22Rv1 (cell line): ENCODE measurements around the gene ARHGEF40.

ENCODE experiments used
- H3K27ac ChIP-seq: fragments of 450-650 bp; 2 replicates; pipeline ENCODE4 v1.5.1; 2017
- ZFX ChIP-seq: fragments of 450-650 bp; IDR thresholded peaks from 2 replicates; pipeline ENCODE4 v1.6.1; 2017; ENCODE audit warnings: antibody characterized with exemption, borderline replicate concordance
- TF ChIP-seq, protein P1 (sequence below): fragments of 450-650 bp; IDR thresholded peaks from 2 replicates; pipeline ENCODE4 v1.5.1; 2017; ENCODE audit warnings: mild to moderate bottlenecking

The ARHGEF40 gene

DNA sequence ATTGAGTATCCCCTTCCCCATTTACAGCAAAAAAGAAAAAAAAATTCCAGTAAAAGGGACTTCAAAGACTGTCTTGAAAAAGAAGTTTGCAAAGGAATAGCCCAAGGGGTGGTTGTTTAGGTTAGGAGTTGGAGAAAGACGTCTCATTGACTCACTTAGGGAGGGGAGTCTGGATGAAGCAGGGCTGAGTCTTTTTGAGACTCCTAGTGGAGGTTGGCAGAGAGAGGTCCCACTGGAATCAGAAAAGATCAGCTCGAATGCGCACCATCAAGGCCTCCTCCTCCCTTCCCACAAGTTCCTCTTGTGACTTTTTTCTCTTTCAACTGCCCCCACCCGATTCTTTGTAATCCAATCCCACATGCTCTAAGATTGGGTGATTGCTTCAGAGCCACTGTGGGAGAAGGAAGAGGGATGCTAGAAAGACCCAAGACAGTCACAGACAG, 1.9 kb downstream of the ARHGEF40 start:
- H3K27ac ChIP-seq, result no peak overlapping the region
- TF ChIP-seq, protein P1, sequence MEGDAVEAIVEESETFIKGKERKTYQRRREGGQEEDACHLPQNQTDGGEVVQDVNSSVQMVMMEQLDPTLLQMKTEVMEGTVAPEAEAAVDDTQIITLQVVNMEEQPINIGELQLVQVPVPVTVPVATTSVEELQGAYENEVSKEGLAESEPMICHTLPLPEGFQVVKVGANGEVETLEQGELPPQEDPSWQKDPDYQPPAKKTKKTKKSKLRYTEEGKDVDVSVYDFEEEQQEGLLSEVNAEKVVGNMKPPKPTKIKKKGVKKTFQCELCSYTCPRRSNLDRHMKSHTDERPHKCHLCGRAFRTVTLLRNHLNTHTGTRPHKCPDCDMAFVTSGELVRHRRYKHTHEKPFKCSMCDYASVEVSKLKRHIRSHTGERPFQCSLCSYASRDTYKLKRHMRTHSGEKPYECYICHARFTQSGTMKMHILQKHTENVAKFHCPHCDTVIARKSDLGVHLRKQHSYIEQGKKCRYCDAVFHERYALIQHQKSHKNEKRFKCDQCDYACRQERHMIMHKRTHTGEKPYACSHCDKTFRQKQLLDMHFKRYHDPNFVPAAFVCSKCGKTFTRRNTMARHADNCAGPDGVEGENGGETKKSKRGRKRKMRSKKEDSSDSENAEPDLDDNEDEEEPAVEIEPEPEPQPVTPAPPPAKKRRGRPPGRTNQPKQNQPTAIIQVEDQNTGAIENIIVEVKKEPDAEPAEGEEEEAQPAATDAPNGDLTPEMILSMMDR, result no peak
- no peak for TF ChIP-seq ZFX

DNA sequence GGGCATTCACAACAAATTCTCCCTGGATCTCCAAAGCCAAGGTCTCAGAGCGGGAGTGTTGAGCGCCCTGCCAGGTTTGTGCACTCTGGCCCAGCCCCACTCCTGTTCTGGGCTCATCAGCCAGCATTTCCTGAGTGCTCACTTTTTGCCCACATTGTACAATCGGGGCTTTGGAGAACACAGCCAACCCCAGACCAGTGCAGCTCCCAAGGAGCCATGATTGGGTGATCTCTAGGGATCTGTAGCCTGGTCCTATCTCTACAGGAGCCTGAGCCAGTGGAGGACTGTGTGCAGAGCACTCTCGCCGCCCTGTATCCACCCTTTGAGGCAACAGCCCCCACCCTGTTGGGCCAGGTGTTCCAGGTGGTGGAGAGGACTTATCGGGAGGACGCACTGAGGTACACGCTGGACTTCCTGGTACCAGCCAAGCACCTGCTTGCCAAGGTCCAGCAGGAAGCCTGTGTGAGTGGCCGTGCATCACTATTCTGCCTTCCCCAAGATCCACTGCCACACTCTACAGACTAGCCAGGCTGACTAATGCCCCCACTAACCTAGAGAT, 2.8 kb downstream of the ARHGEF40 start:
- TF ChIP-seq, protein P1, result no peak
- TF ChIP-seq ZFX, result no peak
- no peak overlapping the region for H3K27ac ChIP-seq

DNA sequence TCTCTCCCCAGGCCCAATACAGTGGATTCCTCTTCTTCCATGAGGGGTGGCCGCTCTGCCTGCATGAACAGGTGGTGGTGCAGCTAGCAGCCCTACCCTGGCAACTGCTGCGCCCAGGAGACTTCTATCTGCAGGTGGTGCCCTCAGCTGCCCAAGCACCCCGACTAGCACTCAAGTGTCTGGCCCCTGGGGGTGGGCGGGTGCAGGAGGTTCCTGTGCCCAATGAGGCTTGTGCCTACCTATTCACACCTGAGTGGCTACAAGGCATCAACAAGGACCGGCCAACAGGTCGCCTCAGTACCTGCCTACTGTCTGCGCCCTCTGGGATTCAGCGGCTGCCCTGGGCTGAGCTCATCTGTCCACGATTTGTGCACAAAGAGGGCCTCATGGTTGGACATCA, 3.8 kb downstream of the ARHGEF40 start:
- no peak overlapping the region for H3K27ac ChIP-seq
- TF ChIP-seq, protein P1, result no peak
- TF ChIP-seq ZFX, result no peak

DNA sequence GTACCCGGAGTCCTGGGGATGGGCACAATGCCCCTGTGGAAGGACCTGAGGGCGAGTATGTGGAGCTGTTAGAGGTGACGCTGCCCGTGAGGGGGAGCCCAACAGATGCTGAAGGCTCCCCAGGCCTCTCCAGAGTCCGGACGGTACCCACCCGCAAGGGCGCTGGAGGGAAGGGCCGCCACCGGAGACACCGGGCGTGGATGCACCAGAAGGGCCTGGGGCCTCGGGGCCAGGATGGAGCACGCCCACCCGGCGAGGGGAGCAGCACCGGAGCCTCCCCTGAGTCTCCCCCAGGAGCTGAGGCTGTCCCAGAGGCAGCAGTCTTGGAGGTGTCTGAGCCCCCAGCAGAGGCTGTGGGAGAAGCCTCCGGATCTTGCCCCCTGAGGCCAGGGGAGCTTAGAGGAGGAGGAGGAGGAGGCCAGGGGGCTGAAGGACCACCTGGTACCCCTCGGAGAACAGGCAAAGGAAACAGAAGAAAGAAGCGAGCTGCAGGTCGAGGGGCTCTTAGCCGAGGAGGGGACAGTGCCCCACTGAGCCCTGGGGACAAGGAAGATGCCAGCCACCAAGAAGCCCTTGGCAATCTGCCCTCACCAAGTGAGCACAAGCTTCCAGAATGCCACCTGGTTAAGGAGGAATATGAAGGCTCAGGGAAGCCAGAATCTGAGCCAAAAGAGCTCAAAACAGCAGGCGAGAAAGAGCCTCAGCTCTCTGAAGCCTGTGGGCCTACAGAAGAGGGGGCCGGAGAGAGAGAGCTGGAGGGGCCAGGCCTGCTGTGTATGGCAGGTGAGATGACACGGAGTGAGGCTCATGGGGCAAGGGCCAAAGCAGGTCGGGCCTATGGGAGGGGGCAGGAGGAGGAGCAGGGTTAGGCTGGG, 4.5 kb downstream of the ARHGEF40 start:
- TF ChIP-seq, protein P1, result no peak
- no peak for TF ChIP-seq ZFX
- H3K27ac ChIP-seq, result no peak overlapping the region

DNA sequence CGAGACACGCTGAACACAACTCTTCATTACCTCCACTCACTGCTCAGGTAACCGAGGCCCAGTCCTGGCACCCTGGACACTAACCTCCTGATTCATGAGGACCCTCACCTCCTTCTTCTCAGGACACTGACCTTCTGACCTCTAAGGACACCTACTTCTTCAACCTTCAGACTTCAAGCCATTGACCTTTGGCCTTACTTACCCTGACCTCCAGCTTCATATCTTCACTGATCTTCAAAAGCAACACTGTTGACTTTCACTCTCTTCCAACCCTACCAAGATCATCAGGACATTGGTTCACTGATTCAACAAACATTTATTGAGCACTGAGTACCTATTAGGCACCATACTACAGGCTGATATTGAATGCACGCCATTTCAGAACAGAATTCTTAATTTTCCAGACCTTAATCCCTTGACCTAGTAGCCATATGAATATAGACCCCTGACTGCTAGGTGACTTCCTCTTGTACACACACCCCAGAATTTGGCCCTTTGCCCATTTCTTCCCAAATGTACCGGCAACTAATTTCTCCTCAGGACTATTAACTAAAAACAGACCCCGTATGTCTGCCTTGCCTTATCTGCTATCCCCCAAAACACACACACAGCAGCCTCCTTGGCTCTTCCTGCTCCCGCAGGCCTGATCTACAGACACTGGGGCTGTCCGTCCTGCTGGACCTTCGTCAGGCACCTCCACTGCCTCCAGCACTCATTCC, 5.8 kb downstream of the ARHGEF40 start:
- TF ChIP-seq ZFX, result no peak
- TF ChIP-seq, protein P1, result no peak
- H3K27ac ChIP-seq, result no peak overlapping the region

DNA sequence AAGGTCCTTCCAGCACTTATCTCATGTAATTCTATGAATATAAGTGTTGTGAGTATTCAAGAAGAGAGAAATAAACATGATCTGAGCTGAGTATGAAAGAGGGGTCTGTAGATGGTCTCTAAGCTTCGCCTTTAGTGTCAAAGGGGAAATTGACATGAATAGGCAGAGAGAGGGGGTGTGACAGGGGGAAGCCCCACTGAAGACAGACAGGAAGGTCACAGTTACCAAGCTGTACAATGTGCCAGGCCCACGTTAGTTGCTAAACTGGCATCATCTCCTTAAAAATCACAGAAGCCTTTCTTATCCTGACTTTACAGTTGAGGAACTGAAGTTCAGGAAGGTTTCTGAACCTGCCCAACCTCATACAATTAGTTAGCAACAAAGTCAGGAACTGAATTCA, 7.6 kb downstream of the ARHGEF40 start:
- no peak overlapping the region for H3K27ac ChIP-seq
- TF ChIP-seq, protein P1, result no peak
- no peak for TF ChIP-seq ZFX
